Measurements from ENCODE around the gene ADRM1. TPM values are rescaled to one million over a fixed set of nuclear protein-coding genes. Genes with fewer than 3 reads are reported as not detected.

Gene ADRM1
- total RNA-seq: 63.9 TPM
- long read RNA-seq, transcript ADRM1-201 (10 exons, 1,478 nt): major isoform, 190 of 264 reads
- long read RNA-seq, transcript ADRM1-205 (9 exons, 1,361 nt): minor isoform, 12 of 264 reads
- long read RNA-seq, partial matches to known transcripts: 22 of 264 reads
- long read RNA-seq, other reads (novel, unspliced or antisense): 40 of 264 reads

GRCh38 chr20:62302341-62303061, at the start of gene ADRM1:
ADRM1 (plus strand) TSS chr20:62302997; CDS start chr20:62303569, 572 bp downstream.
- DNase-seq: peak; percentile 96
- intact Hi-C loops (cut with DNase I): loop anchor here (10.0 kb wide), 1 partner anchor 82 kb away; the partner anchor contains the start of gene RPS21
- Histone ChIP-seq H3K9me3 (no peaks in the 10 kb centered on the region), H3K36me3 (peaks cover 40% of the 10 kb centered on the region), H3K27ac (peak within 1 kb of the TSS; percentile 97), H3K27me3 (ENCODE audit: low read depth) (no peaks in the 10 kb centered on the region), H3K4me1 (peaks cover 23% of the 10 kb centered on the region), H3K4me3 (peak within 1 kb of the TSS; percentile 77)
- peak; percentile 93 to 96 for ATAC-seq
- peak; percentile 90 for TF ChIP-seq CTCF (IDR thresholded peaks at IDR 0.05)

GRCh38 chr20:62253398-62253797, 49.4 kb upstream of the ADRM1 start:
- Histone ChIP-seq H3K4me1 (peaks cover 4% of the 10 kb centered on the region), H3K36me3 (peaks cover 39% of the 10 kb centered on the region), H3K27ac (no peak overlapping the region), H3K27me3 (ENCODE audit: low read depth) (no peaks in the 10 kb centered on the region), H3K4me3 (no peak overlapping the region), H3K9me3 (no peaks in the 10 kb centered on the region)
- DNase-seq (no peak), ATAC-seq (no peak)
- TF ChIP-seq CTCF (IDR thresholded peaks at IDR 0.05): no peak
- intact Hi-C loops (cut with DNase I): no loop called here

GRCh38 chr20:62254021-62254724, 48.6 kb upstream of the ADRM1 start:
- ATAC-seq (no peak), DNase-seq (no peak)
- Histone ChIP-seq H3K27me3 (ENCODE audit: low read depth) (no peaks in the 10 kb centered on the region), H3K4me1 (peaks cover 4% of the 10 kb centered on the region), H3K4me3 (no peak overlapping the region), H3K27ac (no peak overlapping the region), H3K9me3 (no peaks in the 10 kb centered on the region), H3K36me3 (peaks cover 46% of the 10 kb centered on the region)
- TF ChIP-seq CTCF (IDR thresholded peaks at IDR 0.05): no peak
- intact Hi-C loops (cut with DNase I): no loop called here

GRCh38 chr20:62255976-62256375, 46.8 kb upstream of the ADRM1 start:
- ATAC-seq (no peak), DNase-seq (no peak)
- intact Hi-C loops (cut with DNase I): no loop called here
- no peaks in the 10 kb centered on the region for H3K9me3 ChIP-seq
- no peak for TF ChIP-seq CTCF (IDR thresholded peaks at IDR 0.05)
- peaks cover 64% of the 10 kb centered on the region for H3K36me3 ChIP-seq
- no peak overlapping the region for H3K27ac ChIP-seq
- H3K4me1 ChIP-seq: no peaks in the 10 kb centered on the region
- H3K27me3 ChIP-seq (ENCODE audit: low read depth): no peaks in the 10 kb centered on the region
- no peak overlapping the region for H3K4me3 ChIP-seq

- H3K4me3 ChIP-seq: no peak overlapping the region
- peaks cover 92% of the 10 kb centered on the region for H3K36me3 ChIP-seq
- DNase-seq (no peak), ATAC-seq (peak in 1 of 2 donors; percentile 47)
- H3K4me1 ChIP-seq: no peaks in the 10 kb centered on the region
- H3K27ac ChIP-seq: no peak overlapping the region
- H3K27me3 ChIP-seq (ENCODE audit: low read depth): no peaks in the 10 kb centered on the region
- H3K9me3 ChIP-seq: no peaks in the 10 kb centered on the region
- intact Hi-C loops (cut with DNase I): no loop called here
- TF ChIP-seq CTCF (IDR thresholded peaks at IDR 0.05): no peak
Observed at GRCh38 chr20:62258499-62259293, 44.1 kb upstream of the ADRM1 start.
